GM23338 (cell line): ENCODE data around the gene GPR141. TPM values are rescaled to one million over a fixed set of nuclear protein-coding genes. Genes with fewer than 3 reads are reported as not detected.

ENCODE experiments used
- ATAC-seq: fragments of 200-7000 bp; cut with Tn5 transposase; 3 replicates; pipeline ENCODE4 v1.9.1; 2020
- DNase-seq: peaks from one replicate; pipeline ENCODE4 v3.0.0-alpha.2; 2015; ENCODE audit warnings: low spot score
- H2AFZ ChIP-seq: fragments of 200-600 bp; sonication (generic); 2 replicates; pipeline ENCODE4 v1.8.0; 2016; ENCODE audit warnings: antibody characterized with exemption, mild to moderate bottlenecking, moderate library complexity
- H3F3A ChIP-seq: fragments of 200-600 bp; sonication (generic); replicated peaks from 2 replicates; pipeline ENCODE4 v1.8.0; 2017; ENCODE audit warnings: antibody characterized with exemption, mixed run types, low read depth
- H3K27ac ChIP-seq: fragments of 200-600 bp; sonication (generic); 2 replicates; pipeline ENCODE4 v1.6.1; 2016; ENCODE audit warnings: low read depth
- H3K27me3 ChIP-seq: fragments of 200-600 bp; sonication (generic); 2 replicates; pipeline ENCODE4 v1.8.0; 2016; ENCODE audit warnings: mild to moderate bottlenecking, mixed run types, moderate library complexity; ENCODE audit not compliant: insufficient read depth
- H3K36me3 ChIP-seq: fragments of 200-600 bp; sonication (generic); 2 replicates; pipeline ENCODE4 v1.8.0; 2016; ENCODE audit warnings: mild to moderate bottlenecking; ENCODE audit not compliant: insufficient read depth
- H3K4me1 ChIP-seq: fragments of 200-600 bp; sonication (generic); 2 replicates; pipeline ENCODE4 v1.8.0; 2016; ENCODE audit warnings: mild to moderate bottlenecking, moderate library complexity; ENCODE audit not compliant: insufficient read depth
- H3K4me2 ChIP-seq: fragments of 200-600 bp; sonication (generic); 2 replicates; pipeline ENCODE4 v1.7.1; 2017; ENCODE audit warnings: mixed run types
- H3K4me3 ChIP-seq: fragments of 200-600 bp; sonication (generic); 2 replicates; pipeline ENCODE4 v1.6.1; 2016; ENCODE audit warnings: mixed run types
- H3K79me2 ChIP-seq: fragments of 200-600 bp; sonication (generic); replicated peaks from 2 replicates; pipeline ENCODE4 v1.8.0; 2017; ENCODE audit warnings: mild to moderate bottlenecking; ENCODE audit not compliant: insufficient read depth
- H3K9me2 ChIP-seq: fragments of 200-600 bp; sonication (generic); 2 replicates; pipeline ENCODE4 v1.8.0; 2017; ENCODE audit not compliant: insufficient read depth
- H4K20me1 ChIP-seq: fragments of 200-600 bp; sonication (generic); replicated peaks from 2 replicates; pipeline ENCODE4 v1.8.0; 2017; ENCODE audit warnings: mild to moderate bottlenecking; ENCODE audit not compliant: insufficient read depth
- H3K27ac Mint-ChIP-seq: 2 replicates; pipeline ENCODE4 v1.8.0; 2020; ENCODE audit warnings: inconsistent platforms, mild to moderate bottlenecking, moderate library complexity, mixed read lengths
- H3K27me3 Mint-ChIP-seq: 3 replicates; pipeline ENCODE4 v1.8.0; 2022; ENCODE audit warnings: low read depth, mild to moderate bottlenecking, moderate library complexity, mixed read lengths, inconsistent platforms; ENCODE audit not compliant: insufficient read depth, poor library complexity
- H3K36me3 Mint-ChIP-seq: 3 replicates; pipeline ENCODE4 v1.8.0; 2021; ENCODE audit warnings: low read depth, mild to moderate bottlenecking, inconsistent platforms, moderate library complexity, mixed read lengths
- H3K4me1 Mint-ChIP-seq: 3 replicates; pipeline ENCODE4 v1.8.0; 2020; ENCODE audit warnings: mild to moderate bottlenecking, inconsistent platforms, mixed read lengths
- H3K4me3 Mint-ChIP-seq: 3 replicates; pipeline ENCODE4 v1.8.0; 2021; ENCODE audit warnings: moderate library complexity, mild to moderate bottlenecking, inconsistent platforms, mixed read lengths
- H3K9me3 Mint-ChIP-seq: 3 replicates; pipeline ENCODE4 v1.8.0; 2020; ENCODE audit warnings: moderate library complexity, mild to moderate bottlenecking, inconsistent platforms, mixed read lengths
- CREB1 ChIP-seq: fragments of 250-450 bp; sonication (Bioruptor Pico); IDR thresholded peaks from 2 replicates; pipeline ENCODE4 v1.5.0; 2020; ENCODE audit warnings: low read depth, mild to moderate bottlenecking, moderate library complexity
- EZH2phosphoT487 ChIP-seq: fragments of 200-600 bp; sonication (generic); IDR thresholded peaks from one replicate; pipeline ENCODE4 v1.8.1; 2018; ENCODE audit warnings: antibody characterized with exemption; ENCODE audit not compliant: unreplicated experiment
- JUNB ChIP-seq: IDR thresholded peaks from one replicate; pipeline ENCODE4 v1.6.1; 2016; ENCODE audit warnings: antibody characterized with exemption; ENCODE audit not compliant: unreplicated experiment
- POLR2AphosphoS5 ChIP-seq: IDR thresholded peaks from 2 replicates; pipeline ENCODE4 v1.6.1; 2016; ENCODE audit warnings: antibody characterized with exemption, low read depth
- STAT1 ChIP-seq: IDR thresholded peaks from one replicate; pipeline ENCODE4 v1.6.1; 2016; ENCODE audit warnings: antibody characterized with exemption; ENCODE audit not compliant: unreplicated experiment
- ZNF114 ChIP-seq: fragments of 250-450 bp; sonication (Bioruptor Pico); IDR thresholded peaks from 2 replicates; pipeline ENCODE4 v1.5.0; 2020; ENCODE audit warnings: mild to moderate bottlenecking, moderate library complexity
- polyA plus RNA-seq: library from polyadenylated mRNA; unstranded; fragments of >200 nt; fragmentation: Nextera tagmentation; extraction: Ambion mirVana; gene quantifications from 2 replicates; pipeline ENCODE4 v1.2.1, GENCODE V29; 2016
- total RNA-seq: library from RNA; depleted of rRNA; stranded (reverse); fragments of >200 nt; shearing (Covaris generic); gene quantifications from 2 replicates; pipeline ENCODE4 v1.2.3, GENCODE V29; 2014
- TF ChIP-seq, protein P1 (sequence below): fragments of 250-450 bp; sonication (Bioruptor Pico); IDR thresholded peaks from 2 replicates; pipeline ENCODE4 v1.5.0; 2020; ENCODE audit warnings: mild to moderate bottlenecking, moderate library complexity
- TF ChIP-seq, protein P2 (sequence below), 2 experiments: fragments of 200-600 bp in 1 of 2; sonication (generic) in 1 of 2; conservative IDR thresholded peaks; 2 replicates each; pipeline versions ENCODE4 v1.5.1 to v1.6.1; 2016 to 2017; ENCODE audit warnings: antibody characterized with exemption in 2 of 2, low read depth in 2 of 2, mild to moderate bottlenecking in 2 of 2, moderate library complexity in 1 of 2
- TF ChIP-seq, protein P3 (sequence below): IDR thresholded peaks from 2 replicates; pipeline ENCODE4 v1.6.1; 2016; ENCODE audit warnings: antibody characterized with exemption
- TF ChIP-seq, protein P4 (sequence below): IDR thresholded peaks from one replicate; pipeline ENCODE4 v1.6.1; 2018; ENCODE audit warnings: antibody characterized with exemption; ENCODE audit not compliant: unreplicated experiment

The GPR141 gene
- total and polyA plus RNA-seq, 2 experiments from 2014 or later, result 0.80 TPM; not detected in 1

DNA sequence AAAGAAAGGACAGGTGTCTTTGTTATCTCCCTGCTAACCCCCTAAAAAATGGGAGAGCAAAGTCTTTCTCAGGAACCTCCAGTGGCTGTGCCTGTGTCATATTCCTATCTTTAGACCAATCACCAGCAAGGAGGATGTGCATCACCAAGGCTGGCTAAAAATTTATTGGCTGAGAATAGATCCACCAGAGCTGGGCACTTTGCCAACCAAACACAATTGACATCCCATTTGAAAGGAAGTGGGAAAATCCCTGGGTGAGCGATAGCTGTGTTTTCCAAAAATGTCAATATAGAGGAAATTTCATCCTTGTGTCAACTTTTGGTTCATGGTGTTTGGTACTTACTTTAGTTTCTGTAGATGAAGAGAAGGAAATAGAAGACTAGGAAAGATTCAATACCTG is 13.1 kb upstream of the GPR141 start (continued):
- TF ChIP-seq, protein P1, sequence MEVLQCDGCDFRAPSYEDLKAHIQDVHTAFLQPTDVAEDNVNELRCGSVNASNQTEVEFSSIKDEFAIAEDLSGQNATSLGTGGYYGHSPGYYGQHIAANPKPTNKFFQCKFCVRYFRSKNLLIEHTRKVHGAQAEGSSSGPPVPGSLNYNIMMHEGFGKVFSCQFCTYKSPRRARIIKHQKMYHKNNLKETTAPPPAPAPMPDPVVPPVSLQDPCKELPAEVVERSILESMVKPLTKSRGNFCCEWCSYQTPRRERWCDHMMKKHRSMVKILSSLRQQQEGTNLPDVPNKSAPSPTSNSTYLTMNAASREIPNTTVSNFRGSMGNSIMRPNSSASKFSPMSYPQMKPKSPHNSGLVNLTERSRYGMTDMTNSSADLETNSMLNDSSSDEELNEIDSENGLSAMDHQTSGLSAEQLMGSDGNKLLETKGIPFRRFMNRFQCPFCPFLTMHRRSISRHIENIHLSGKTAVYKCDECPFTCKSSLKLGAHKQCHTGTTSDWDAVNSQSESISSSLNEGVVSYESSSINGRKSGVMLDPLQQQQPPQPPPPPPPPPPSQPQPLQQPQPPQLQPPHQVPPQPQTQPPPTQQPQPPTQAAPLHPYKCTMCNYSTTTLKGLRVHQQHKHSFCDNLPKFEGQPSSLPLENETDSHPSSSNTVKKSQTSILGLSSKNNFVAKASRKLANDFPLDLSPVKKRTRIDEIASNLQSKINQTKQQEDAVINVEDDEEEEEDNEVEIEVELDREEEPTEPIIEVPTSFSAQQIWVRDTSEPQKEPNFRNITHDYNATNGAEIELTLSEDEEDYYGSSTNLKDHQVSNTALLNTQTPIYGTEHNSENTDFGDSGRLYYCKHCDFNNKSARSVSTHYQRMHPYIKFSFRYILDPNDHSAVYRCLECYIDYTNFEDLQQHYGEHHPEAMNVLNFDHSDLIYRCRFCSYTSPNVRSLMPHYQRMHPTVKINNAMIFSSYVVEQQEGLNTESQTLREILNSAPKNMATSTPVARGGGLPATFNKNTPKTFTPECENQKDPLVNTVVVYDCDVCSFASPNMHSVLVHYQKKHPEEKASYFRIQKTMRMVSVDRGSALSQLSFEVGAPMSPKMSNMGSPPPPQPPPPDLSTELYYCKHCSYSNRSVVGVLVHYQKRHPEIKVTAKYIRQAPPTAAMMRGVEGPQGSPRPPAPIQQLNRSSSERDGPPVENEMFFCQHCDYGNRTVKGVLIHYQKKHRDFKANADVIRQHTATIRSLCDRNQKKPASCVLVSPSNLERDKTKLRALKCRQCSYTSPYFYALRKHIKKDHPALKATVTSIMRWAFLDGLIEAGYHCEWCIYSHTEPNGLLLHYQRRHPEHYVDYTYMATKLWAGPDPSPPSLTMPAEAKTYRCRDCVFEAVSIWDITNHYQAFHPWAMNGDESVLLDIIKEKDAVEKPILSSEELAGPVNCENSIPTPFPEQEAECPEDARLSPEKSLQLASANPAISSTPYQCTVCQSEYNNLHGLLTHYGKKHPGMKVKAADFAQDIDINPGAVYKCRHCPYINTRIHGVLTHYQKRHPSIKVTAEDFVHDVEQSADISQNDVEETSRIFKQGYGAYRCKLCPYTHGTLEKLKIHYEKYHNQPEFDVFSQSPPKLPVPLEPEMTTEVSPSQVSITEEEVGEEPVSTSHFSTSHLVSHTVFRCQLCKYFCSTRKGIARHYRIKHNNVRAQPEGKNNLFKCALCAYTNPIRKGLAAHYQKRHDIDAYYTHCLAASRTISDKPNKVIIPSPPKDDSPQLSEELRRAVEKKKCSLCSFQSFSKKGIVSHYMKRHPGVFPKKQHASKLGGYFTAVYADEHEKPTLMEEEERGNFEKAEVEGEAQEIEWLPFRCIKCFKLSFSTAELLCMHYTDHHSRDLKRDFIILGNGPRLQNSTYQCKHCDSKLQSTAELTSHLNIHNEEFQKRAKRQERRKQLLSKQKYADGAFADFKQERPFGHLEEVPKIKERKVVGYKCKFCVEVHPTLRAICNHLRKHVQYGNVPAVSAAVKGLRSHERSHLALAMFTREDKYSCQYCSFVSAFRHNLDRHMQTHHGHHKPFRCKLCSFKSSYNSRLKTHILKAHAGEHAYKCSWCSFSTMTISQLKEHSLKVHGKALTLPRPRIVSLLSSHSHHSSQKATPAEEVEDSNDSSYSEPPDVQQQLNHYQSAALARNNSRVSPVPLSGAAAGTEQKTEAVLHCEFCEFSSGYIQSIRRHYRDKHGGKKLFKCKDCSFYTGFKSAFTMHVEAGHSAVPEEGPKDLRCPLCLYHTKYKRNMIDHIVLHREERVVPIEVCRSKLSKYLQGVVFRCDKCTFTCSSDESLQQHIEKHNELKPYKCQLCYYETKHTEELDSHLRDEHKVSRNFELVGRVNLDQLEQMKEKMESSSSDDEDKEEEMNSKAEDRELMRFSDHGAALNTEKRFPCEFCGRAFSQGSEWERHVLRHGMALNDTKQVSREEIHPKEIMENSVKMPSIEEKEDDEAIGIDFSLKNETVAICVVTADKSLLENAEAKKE (CRISPR knock-in tag), result no peak
- no peak for TF ChIP-seq CREB1 (CRISPR knock-in tag)
- TF ChIP-seq, protein P2, sequence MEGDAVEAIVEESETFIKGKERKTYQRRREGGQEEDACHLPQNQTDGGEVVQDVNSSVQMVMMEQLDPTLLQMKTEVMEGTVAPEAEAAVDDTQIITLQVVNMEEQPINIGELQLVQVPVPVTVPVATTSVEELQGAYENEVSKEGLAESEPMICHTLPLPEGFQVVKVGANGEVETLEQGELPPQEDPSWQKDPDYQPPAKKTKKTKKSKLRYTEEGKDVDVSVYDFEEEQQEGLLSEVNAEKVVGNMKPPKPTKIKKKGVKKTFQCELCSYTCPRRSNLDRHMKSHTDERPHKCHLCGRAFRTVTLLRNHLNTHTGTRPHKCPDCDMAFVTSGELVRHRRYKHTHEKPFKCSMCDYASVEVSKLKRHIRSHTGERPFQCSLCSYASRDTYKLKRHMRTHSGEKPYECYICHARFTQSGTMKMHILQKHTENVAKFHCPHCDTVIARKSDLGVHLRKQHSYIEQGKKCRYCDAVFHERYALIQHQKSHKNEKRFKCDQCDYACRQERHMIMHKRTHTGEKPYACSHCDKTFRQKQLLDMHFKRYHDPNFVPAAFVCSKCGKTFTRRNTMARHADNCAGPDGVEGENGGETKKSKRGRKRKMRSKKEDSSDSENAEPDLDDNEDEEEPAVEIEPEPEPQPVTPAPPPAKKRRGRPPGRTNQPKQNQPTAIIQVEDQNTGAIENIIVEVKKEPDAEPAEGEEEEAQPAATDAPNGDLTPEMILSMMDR (conservative IDR thresholded peaks at IDR 0.05; ENCODE audit: low read depth in 2 of 2), result no peak
- TF ChIP-seq STAT1, result no peak

DNA sequence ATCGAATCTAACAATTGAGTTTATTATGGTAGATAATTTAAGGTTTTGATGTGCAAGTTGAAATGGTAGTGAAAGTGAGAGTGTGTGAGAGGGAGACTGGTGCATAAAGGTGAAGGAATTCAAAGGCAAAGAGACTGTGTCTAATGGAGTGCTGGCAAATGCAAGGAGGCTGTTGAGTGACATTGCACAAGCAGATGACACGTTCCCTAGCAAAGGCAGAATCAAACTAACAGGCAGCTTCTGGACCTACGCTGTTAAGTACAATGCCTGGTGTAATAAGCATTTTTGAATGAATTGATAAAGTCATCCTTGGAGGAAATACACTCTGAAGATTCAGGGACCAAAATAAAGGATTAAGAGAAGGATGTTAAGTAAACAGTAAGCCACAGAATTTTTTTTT is 11.7 kb upstream of the GPR141 start:
- no peaks in the 10 kb centered on the region for H3K36me3 ChIP-seq
- Mint-ChIP-seq H3K4me3 (no peak overlapping the region), H3K9me3 (no peaks in the 10 kb centered on the region), H3K27me3 (no peaks in the 10 kb centered on the region), H3K4me1 (peaks cover 8% of the 10 kb centered on the region), H3K36me3 (no peaks in the 10 kb centered on the region), H3K27ac (no peak overlapping the region)
- H3F3A ChIP-seq, result no peaks in the 10 kb centered on the region
- H3K9me2 ChIP-seq, result no peaks in the 10 kb centered on the region
- no peak overlapping the region for H3K4me2 ChIP-seq
- ATAC-seq, result no peak
- H2AFZ ChIP-seq, result no peak overlapping the region
- no peak overlapping the region for H3K4me3 ChIP-seq
- DNase-seq, result no peak
- peaks cover 9% of the 10 kb centered on the region for H3K4me1 ChIP-seq
- H3K79me2 ChIP-seq, result no peaks in the 10 kb centered on the region
- H3K27me3 ChIP-seq, result no peaks in the 10 kb centered on the region
- H3K27ac ChIP-seq, result no peak overlapping the region
- no peaks in the 10 kb centered on the region for H4K20me1 ChIP-seq
- TF ChIP-seq STAT1, result no peak
- TF ChIP-seq, protein P3, sequence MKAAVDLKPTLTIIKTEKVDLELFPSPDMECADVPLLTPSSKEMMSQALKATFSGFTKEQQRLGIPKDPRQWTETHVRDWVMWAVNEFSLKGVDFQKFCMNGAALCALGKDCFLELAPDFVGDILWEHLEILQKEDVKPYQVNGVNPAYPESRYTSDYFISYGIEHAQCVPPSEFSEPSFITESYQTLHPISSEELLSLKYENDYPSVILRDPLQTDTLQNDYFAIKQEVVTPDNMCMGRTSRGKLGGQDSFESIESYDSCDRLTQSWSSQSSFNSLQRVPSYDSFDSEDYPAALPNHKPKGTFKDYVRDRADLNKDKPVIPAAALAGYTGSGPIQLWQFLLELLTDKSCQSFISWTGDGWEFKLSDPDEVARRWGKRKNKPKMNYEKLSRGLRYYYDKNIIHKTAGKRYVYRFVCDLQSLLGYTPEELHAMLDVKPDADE, result no peak
- TF ChIP-seq JUNB, result no peak
- TF ChIP-seq, protein P2 (conservative IDR thresholded peaks at IDR 0.05; ENCODE audit: low read depth in 2 of 2), result no peak
- no peak for TF ChIP-seq CREB1 (CRISPR knock-in tag)
- no peak for TF ChIP-seq EZH2phosphoT487
- no peak for TF ChIP-seq ZNF114
- TF ChIP-seq POLR2AphosphoS5, result no peak
- TF ChIP-seq, protein P4, sequence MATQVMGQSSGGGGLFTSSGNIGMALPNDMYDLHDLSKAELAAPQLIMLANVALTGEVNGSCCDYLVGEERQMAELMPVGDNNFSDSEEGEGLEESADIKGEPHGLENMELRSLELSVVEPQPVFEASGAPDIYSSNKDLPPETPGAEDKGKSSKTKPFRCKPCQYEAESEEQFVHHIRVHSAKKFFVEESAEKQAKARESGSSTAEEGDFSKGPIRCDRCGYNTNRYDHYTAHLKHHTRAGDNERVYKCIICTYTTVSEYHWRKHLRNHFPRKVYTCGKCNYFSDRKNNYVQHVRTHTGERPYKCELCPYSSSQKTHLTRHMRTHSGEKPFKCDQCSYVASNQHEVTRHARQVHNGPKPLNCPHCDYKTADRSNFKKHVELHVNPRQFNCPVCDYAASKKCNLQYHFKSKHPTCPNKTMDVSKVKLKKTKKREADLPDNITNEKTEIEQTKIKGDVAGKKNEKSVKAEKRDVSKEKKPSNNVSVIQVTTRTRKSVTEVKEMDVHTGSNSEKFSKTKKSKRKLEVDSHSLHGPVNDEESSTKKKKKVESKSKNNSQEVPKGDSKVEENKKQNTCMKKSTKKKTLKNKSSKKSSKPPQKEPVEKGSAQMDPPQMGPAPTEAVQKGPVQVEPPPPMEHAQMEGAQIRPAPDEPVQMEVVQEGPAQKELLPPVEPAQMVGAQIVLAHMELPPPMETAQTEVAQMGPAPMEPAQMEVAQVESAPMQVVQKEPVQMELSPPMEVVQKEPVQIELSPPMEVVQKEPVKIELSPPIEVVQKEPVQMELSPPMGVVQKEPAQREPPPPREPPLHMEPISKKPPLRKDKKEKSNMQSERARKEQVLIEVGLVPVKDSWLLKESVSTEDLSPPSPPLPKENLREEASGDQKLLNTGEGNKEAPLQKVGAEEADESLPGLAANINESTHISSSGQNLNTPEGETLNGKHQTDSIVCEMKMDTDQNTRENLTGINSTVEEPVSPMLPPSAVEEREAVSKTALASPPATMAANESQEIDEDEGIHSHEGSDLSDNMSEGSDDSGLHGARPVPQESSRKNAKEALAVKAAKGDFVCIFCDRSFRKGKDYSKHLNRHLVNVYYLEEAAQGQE, result no peak
